DOHH2 (cell line): Measurements from ENCODE around the gene PLAAT4.

Source experiments
- H3F3A ChIP-seq: fragments of 200-600 bp; sonication (generic), shearing (Covaris generic); 2 replicates; pipeline ENCODE4 v1.6.0; 2016; ENCODE audit warnings: antibody characterized with exemption, mild to moderate bottlenecking; ENCODE audit not compliant: control insufficient read depth, insufficient read depth
- H3K27ac ChIP-seq: fragments of 200-600 bp; sonication (generic); 2 replicates; pipeline ENCODE4 v1.5.1; 2014; ENCODE audit warnings: low read depth, mild to moderate bottlenecking, low read length, moderate library complexity
- H3K27me3 ChIP-seq: fragments of 200-600 bp; sonication (generic); 2 replicates; pipeline ENCODE4 v1.6.1; 2014; ENCODE audit warnings: mild to moderate bottlenecking, low read length, mixed read lengths; ENCODE audit not compliant: control insufficient read depth
- H3K36me3 ChIP-seq: fragments of 200-600 bp; sonication (generic); 2 replicates; pipeline ENCODE4 v1.6.1; 2014; ENCODE audit warnings: mild to moderate bottlenecking, low read length, moderate library complexity, mixed read lengths; ENCODE audit not compliant: control insufficient read depth
- H3K4me1 ChIP-seq: fragments of 200-600 bp; sonication (generic); 2 replicates; pipeline ENCODE4 v1.6.1; 2014; ENCODE audit warnings: mild to moderate bottlenecking, low read length, mixed read lengths; ENCODE audit not compliant: control insufficient read depth
- H3K4me2 ChIP-seq: fragments of 200-600 bp; sonication (generic); 2 replicates; pipeline ENCODE4 v1.6.0; 2014; ENCODE audit warnings: mild to moderate bottlenecking, low read length, moderate library complexity
- H3K4me3 ChIP-seq: fragments of 200-600 bp; sonication (generic); 2 replicates; pipeline ENCODE4 v1.5.1; 2014; ENCODE audit warnings: mild to moderate bottlenecking, low read length, mixed read lengths
- H3K79me2 ChIP-seq: fragments of 200-600 bp; sonication (generic); 2 replicates; pipeline ENCODE4 v1.6.1; 2014; ENCODE audit warnings: mild to moderate bottlenecking, low read length, mixed read lengths; ENCODE audit not compliant: control insufficient read depth
- H3K9me2 ChIP-seq: fragments of 200-600 bp; sonication (generic); replicated peaks from 2 replicates; pipeline ENCODE4 v1.6.1; 2014; ENCODE audit warnings: mild to moderate bottlenecking, low read length, mixed read lengths; ENCODE audit not compliant: control insufficient read depth
- H3K9me3 ChIP-seq: fragments of 200-600 bp; sonication (generic); 2 replicates; pipeline ENCODE4 v1.6.1; 2014; ENCODE audit warnings: antibody characterized with exemption, low read length, mixed read lengths; ENCODE audit not compliant: control insufficient read depth, insufficient read depth
- H4K20me1 ChIP-seq: fragments of 200-600 bp; sonication (generic); 2 replicates; pipeline ENCODE4 v1.6.0; 2014; ENCODE audit warnings: low read depth, mild to moderate bottlenecking, antibody characterized with exemption, low read length, moderate library complexity; ENCODE audit not compliant: control insufficient read depth, insufficient read depth
- CTCF ChIP-seq: fragments of 200-600 bp; sonication (generic); IDR thresholded peaks from one replicate; pipeline ENCODE4 v1.5.1; 2014; ENCODE audit warnings: antibody characterized with exemption, mild to moderate bottlenecking, low read depth, low read length; ENCODE audit not compliant: poor library complexity, severe bottlenecking
- EZH2phosphoT487 ChIP-seq: fragments of 200-600 bp; sonication (generic); IDR thresholded peaks from 2 replicates; pipeline ENCODE4 v1.6.1; 2017; ENCODE audit warnings: borderline replicate concordance, mild to moderate bottlenecking, antibody characterized with exemption, low read length, moderate library complexity, mixed read lengths

PLAAT4 gene

GRCh38 chr11:63490551-63491239 lies 45.9 kb upstream of the PLAAT4 start, which contains the start of gene PLAAT5:
TSS of gene PLAAT5 (minus strand) at chr11:63491167. CDS start at chr11:63491034, 133 bp downstream.
- Histone ChIP-seq H3K4me2 (no peak within 1 kb of the TSS), H3K36me3 (no peaks in the 10 kb centered on the region), H4K20me1 (no peaks in the 10 kb centered on the region), H3K27me3 (peaks cover 9% of the 10 kb centered on the region; the same call in 1 of the 2 replicates), H3K4me3 (no peak within 1 kb of the TSS), H3K27ac (no peak within 1 kb of the TSS), H3K9me2 (no peaks in the 10 kb centered on the region), H3K4me1 (no peaks in the 10 kb centered on the region), H3F3A (no peaks in the 10 kb centered on the region), H3K9me3 (no peaks in the 10 kb centered on the region; the same call in 1 of the 2 replicates), H3K79me2 (no peaks in the 10 kb centered on the region)
- TF ChIP-seq EZH2phosphoT487 (no peak), CTCF (no peak)

- Histone ChIP-seq H3K27me3 (peaks cover 9% of the 10 kb centered on the region; the same call in 1 of the 2 replicates), H3K36me3 (no peaks in the 10 kb centered on the region), H3K4me3 (no peak overlapping the region), H3K27ac (no peak overlapping the region), H3K79me2 (no peaks in the 10 kb centered on the region), H3K9me3 (no peaks in the 10 kb centered on the region), H3K4me1 (no peaks in the 10 kb centered on the region), H3K4me2 (no peak overlapping the region), H3F3A (no peaks in the 10 kb centered on the region), H3K9me2 (no peaks in the 10 kb centered on the region), H4K20me1 (no peaks in the 10 kb centered on the region)
- TF ChIP-seq CTCF (no peak), EZH2phosphoT487 (no peak)
Measured at GRCh38 chr11:63491240-63491587, 45.4 kb upstream of the PLAAT4 start.

DNA sequence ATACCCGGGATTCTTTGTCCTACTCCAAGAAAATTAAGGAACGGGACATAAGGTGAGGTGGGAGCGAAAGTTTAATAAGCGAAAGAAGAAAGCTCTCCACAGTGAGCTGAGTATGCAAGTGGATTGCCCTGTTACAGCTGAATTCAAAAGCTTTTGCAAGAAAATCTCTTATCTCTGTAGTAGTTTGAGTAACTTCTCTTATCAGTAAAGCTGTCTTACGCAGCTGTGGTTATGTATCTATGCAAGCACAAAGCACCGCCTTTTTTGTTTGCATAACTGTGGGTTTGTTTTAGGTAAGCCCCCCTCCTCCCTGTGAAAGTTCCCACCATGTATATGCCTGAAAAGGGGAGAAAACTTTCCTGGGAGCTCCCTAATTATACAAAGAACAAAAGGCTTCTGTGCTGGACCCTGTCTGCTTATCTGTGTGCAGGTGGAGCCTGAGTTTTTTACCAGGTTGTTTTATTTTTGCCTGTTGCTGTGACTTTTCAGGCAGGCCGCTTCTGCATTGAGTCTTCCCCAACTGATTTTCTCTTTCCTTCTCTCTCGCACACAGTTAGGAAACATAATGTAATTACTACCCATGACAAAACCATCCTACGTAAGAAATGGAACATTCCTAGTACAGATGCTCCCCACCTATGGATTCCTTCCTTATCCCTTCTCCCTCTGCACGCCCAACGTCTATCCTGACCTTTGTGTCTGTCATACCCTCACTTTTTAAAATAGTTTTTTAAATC lies 44.8 kb upstream of the PLAAT4 start:
- H3K79me2 ChIP-seq = no peaks in the 10 kb centered on the region
- no peaks in the 10 kb centered on the region for H3K4me1 ChIP-seq
- no peaks in the 10 kb centered on the region for H3K9me2 ChIP-seq
- H3K4me2 ChIP-seq = no peak overlapping the region
- TF ChIP-seq CTCF (no peak), EZH2phosphoT487 (no peak)
- H3F3A ChIP-seq = no peaks in the 10 kb centered on the region
- no peaks in the 10 kb centered on the region for H4K20me1 ChIP-seq
- H3K36me3 ChIP-seq = no peaks in the 10 kb centered on the region
- no peak overlapping the region for H3K4me3 ChIP-seq
- H3K27ac ChIP-seq = no peak overlapping the region
- H3K27me3 ChIP-seq = peaks cover 11% of the 10 kb centered on the region; the same call in 1 of the 2 replicates
- no peaks in the 10 kb centered on the region for H3K9me3 ChIP-seq
